Esophagus squamous epithelium (tissue), 5 donors: ENCODE data around the gene AP2S1. TPM values are rescaled to one million over a fixed set of nuclear protein-coding genes. Genes with fewer than 3 reads are reported as not detected.

Experiments used
- DNase-seq: peaks from one replicate; lab custom pipeline; 2025; lab: John Stamatoyannopoulos, UW
- H3K27ac ChIP-seq, 4 donors: fragments of 200-600 bp; sonication (generic); one replicate each; pipeline ENCODE4 v1.5.1; 2016 to 2019; ENCODE audit warnings: mild to moderate bottlenecking in 1 of 4
- H3K27me3 ChIP-seq, 4 donors: fragments of 200-600 bp; sonication (generic); 1 replicate in 3 of 4; 2 replicates in 1 of 4; pipeline versions ENCODE4 v1.5.1 to v1.6.0; 2017 to 2021; ENCODE audit warnings: antibody characterized with exemption in 1 of 4
- H3K36me3 ChIP-seq, 3 donors: fragments of 200-600 bp; sonication (generic); one replicate each; pipeline ENCODE4 v1.5.1; 2016 to 2019
- H3K4me1 ChIP-seq, 3 donors: fragments of 200-600 bp; sonication (generic); one replicate each; pipeline ENCODE4 v1.5.1; 2017 to 2019
- H3K4me3 ChIP-seq, 4 donors: fragments of 200-600 bp; sonication (generic); 1 replicate in 3 of 4; 2 replicates in 1 of 4; pipeline ENCODE4 v1.5.1; 2016 to 2019; ENCODE audit warnings: mild to moderate bottlenecking in 2 of 4, moderate library complexity in 1 of 4
- H3K9me3 ChIP-seq, 3 donors: fragments of 200-600 bp; sonication (generic); one replicate each; pipeline ENCODE4 v1.5.1; 2016 to 2019
- CTCF ChIP-seq, 6 experiments: fragments of 450-650 bp in 4 of 6; fragments of 200-600 bp in 2 of 6; sonication (generic) in 2 of 6; IDR thresholded peaks; one replicate each; pipeline ENCODE4 v1.5.1; 2016 to 2019; ENCODE audit warnings: antibody characterized with exemption in 6 of 6, mild to moderate bottlenecking in 4 of 6, moderate library complexity in 4 of 6
- POLR2A ChIP-seq, 4 donors: fragments of 450-650 bp; IDR thresholded peaks; one replicate each; pipeline ENCODE4 v1.6.1; 2017; ENCODE audit warnings: antibody characterized with exemption in 4 of 4, mild to moderate bottlenecking in 4 of 4, moderate library complexity in 3 of 4
- WGBS, 2 donors: methylation state at CpG; one replicate each; pipeline ENCODE4 v1.1.5; 2018; 5-methylcytosine and 5-hydroxymethylcytosine counted together
- intact Hi-C: fragments of 100-400 bp; cut with DNase I; formaldehyde crosslinking; loops from one replicate; pipeline ENCODE4 v1.15.0; 2022
- total RNA-seq, 4 donors: library from RNA; depleted of rRNA; stranded (reverse); fragments of >200 nt; gene quantifications; one replicate each; pipeline ENCODE4 v1.1.0, GENCODE V29; 2016
- donor health status: DM: yes; HTN: yes; CAD: no.

AP2S1 gene
- 100 to 1,000 TPM in 3 of 4 donors, 10 to 100 TPM in 1; 83.0 to 230 (median 133) TPM for total RNA-seq

- peak within 1 kb of the TSS; percentile 93 to 97 (median 96) for H3K27ac ChIP-seq
- 0 to 1% methylated on average over 23 to 26 of the region's 53 CpGs for WGBS, 2 donors
- peak; percentile 89 for DNase-seq
- H3K4me3 ChIP-seq: peak within 1 kb of the TSS; percentile 90 to 100 (median 96)
- TF ChIP-seq CTCF (IDR thresholded peaks at IDR 0.05) (peak in 3 of 6 experiments; percentile 14 to 34 (median 18)), POLR2A (IDR thresholded peaks at IDR 0.05) (peak; percentile 11 to 81 (median 47))
- intact Hi-C loops: no loop called here
- H3K27me3 ChIP-seq: no peaks in the 10 kb centered on the region
- no peaks in the 10 kb centered on the region for H3K9me3 ChIP-seq
- peaks cover 0 to 21% (median 5%) of the 10 kb centered on the region in 3 donors for H3K36me3 ChIP-seq
- H3K4me1 ChIP-seq: peaks cover 11 to 34% (median 17%) of the 10 kb centered on the region in 3 donors
Observed at GRCh38 chr19:46850228-46851203, at the start of gene AP2S1. Gene AP2S1 (minus strand): TSS chr19:46850846. CDS start chr19:46850766, 80 bp downstream.

- no peak for DNase-seq
- no peak overlapping the region for H3K4me3 ChIP-seq
- H3K27ac ChIP-seq: peak overlapping the region in 3 of 4 donors; percentile 80 to 88 (median 87)
- H3K9me3 ChIP-seq: no peaks in the 10 kb centered on the region
- intact Hi-C loops: no loop called here
- WGBS, 2 donors: 79 to 100% methylated on average over 1 to 5 of the region's 5 CpGs
- H3K36me3 ChIP-seq: no peaks in the 10 kb centered on the region
- H3K4me1 ChIP-seq: peaks cover 28 to 77% (median 58%) of the 10 kb centered on the region in 3 donors
- no peak for TF ChIP-seq POLR2A (IDR thresholded peaks at IDR 0.05)
- no peak for TF ChIP-seq CTCF (IDR thresholded peaks at IDR 0.05)
- no peaks in the 10 kb centered on the region for H3K27me3 ChIP-seq
Observed at GRCh38 chr19:46900341-46900740, 49.7 kb upstream of the AP2S1 start.

GRCh38 chr19:46898731-46899130 lies 48.1 kb upstream of the AP2S1 start:
- no peak for DNase-seq
- intact Hi-C loops: no loop called here
- Histone ChIP-seq H3K4me1 (peaks cover 25 to 70% (median 45%) of the 10 kb centered on the region in 3 donors), H3K27me3 (no peaks in the 10 kb centered on the region), H3K27ac (peak overlapping the region in 1 of 4 donors; percentile 13), H3K36me3 (no peaks in the 10 kb centered on the region), H3K4me3 (no peak overlapping the region), H3K9me3 (no peaks in the 10 kb centered on the region)
- 32 to 39% methylated on average over 5 of the region's 5 CpGs for WGBS, 2 donors
- TF ChIP-seq POLR2A (IDR thresholded peaks at IDR 0.05) (no peak), CTCF (IDR thresholded peaks at IDR 0.05) (no peak)

GRCh38 chr19:46896076-46896794 lies 45.6 kb upstream of the AP2S1 start:
- 82 to 88% methylated on average over 8 to 10 of the region's 10 CpGs for WGBS, 2 donors
- no peaks in the 10 kb centered on the region for H3K36me3 ChIP-seq
- intact Hi-C loops: no loop called here
- no peak for DNase-seq
- no peak overlapping the region for H3K4me3 ChIP-seq
- no peaks in the 10 kb centered on the region for H3K9me3 ChIP-seq
- H3K27ac ChIP-seq: no peak overlapping the region
- H3K27me3 ChIP-seq: no peaks in the 10 kb centered on the region
- TF ChIP-seq POLR2A (IDR thresholded peaks at IDR 0.05): no peak
- no peak for TF ChIP-seq CTCF (IDR thresholded peaks at IDR 0.05)
- H3K4me1 ChIP-seq: peaks cover 14 to 52% (median 20%) of the 10 kb centered on the region in 3 donors
